ENCODE data around the gene GPR146. TPM values are rescaled to one million over a fixed set of nuclear protein-coding genes. Genes with fewer than 3 reads are reported as not detected.

The GPR146 gene
- total RNA-seq, 4 donors from 2014 or later: 26.9 to 61.7 (median 39.0) TPM

GRCh38 chr7:1015196-1016121 is 28.9 kb upstream of the GPR146 start:
- no peak for TF ChIP-seq POLR2A (IDR thresholded peaks at IDR 0.05)
- TF ChIP-seq CTCF (IDR thresholded peaks at IDR 0.05): no peak

GRCh38 chr7:1016577-1017531 is 27.5 kb upstream of the GPR146 start:
- no peak for DNase-seq (ENCODE audit: low spot score in 2 of 2)
- 91 to 93% methylated on average over 32 to 43 of the region's 51 CpGs for WGBS, 2 donors
- no peak overlapping the region for H3K4me3 ChIP-seq (ENCODE audit: low read depth, poor library complexity, severe bottlenecking)
- intact Hi-C loops (cut with DNase I; ENCODE audit: low total_unique reads): no loop called here
- no peak for TF ChIP-seq POLR2A (IDR thresholded peaks at IDR 0.05)

More at GRCh38 chr7:1015196-1016121, 28.9 kb upstream of the GPR146 start:
- DNase-seq (ENCODE audit: low spot score in 2 of 2): no peak
- H3K4me3 ChIP-seq (ENCODE audit: low read depth, poor library complexity, severe bottlenecking): no peak overlapping the region
- intact Hi-C loops (cut with DNase I; ENCODE audit: low total_unique reads): no loop called here
- WGBS, 2 donors: 76 to 77% methylated on average over 10 to 22 of the region's 28 CpGs

GRCh38 chr7:1017586-1018333 is 26.6 kb upstream of the GPR146 start:
- 94 to 95% methylated on average over 34 of the region's 34 CpGs for WGBS, 2 donors
- DNase-seq (ENCODE audit: low spot score in 2 of 2): no peak
- no peak overlapping the region for H3K4me3 ChIP-seq (ENCODE audit: low read depth, poor library complexity, severe bottlenecking)
- TF ChIP-seq POLR2A (IDR thresholded peaks at IDR 0.05) (no peak), CTCF (IDR thresholded peaks at IDR 0.05) (no peak)
- intact Hi-C loops (cut with DNase I; ENCODE audit: low total_unique reads): no loop called here

GRCh38 chr7:1018334-1018695 is 26.0 kb upstream of the GPR146 start:
- DNase-seq (ENCODE audit: low spot score in 2 of 2): no peak
- no peak for TF ChIP-seq CTCF (IDR thresholded peaks at IDR 0.05)
- no peak for TF ChIP-seq POLR2A (IDR thresholded peaks at IDR 0.05)
- no peak overlapping the region for H3K4me3 ChIP-seq (ENCODE audit: low read depth, poor library complexity, severe bottlenecking)
- intact Hi-C loops (cut with DNase I; ENCODE audit: low total_unique reads): no loop called here
- 91% methylated on average over 13 of the region's 13 CpGs for WGBS, 2 donors

GRCh38 chr7:1019255-1019785 is 25.0 kb upstream of the GPR146 start:
- intact Hi-C loops (cut with DNase I; ENCODE audit: low total_unique reads): no loop called here
- no peak for TF ChIP-seq POLR2A (IDR thresholded peaks at IDR 0.05)
- TF ChIP-seq CTCF (IDR thresholded peaks at IDR 0.05): no peak

More at GRCh38 chr7:1019255-1019785, 25.0 kb upstream of the GPR146 start:
- 85 to 88% methylated on average over 9 of the region's 14 CpGs for WGBS, 2 donors
- H3K4me3 ChIP-seq (ENCODE audit: low read depth, poor library complexity, severe bottlenecking): no peak overlapping the region
- no peak for DNase-seq (ENCODE audit: low spot score in 2 of 2)

All from lower leg skin (tissue), 4 donors.